ENCODE measurements around the gene PACS2. TPM values are rescaled to one million over a fixed set of nuclear protein-coding genes. Genes with fewer than 3 reads are reported as not detected.

PACS2 gene
- total and polyA plus RNA-seq, 2 donors (not counting 3 experiments of a cell fraction or from before 2014, with no cell fraction given) = 52.7 to 86.3 TPM

DNA sequence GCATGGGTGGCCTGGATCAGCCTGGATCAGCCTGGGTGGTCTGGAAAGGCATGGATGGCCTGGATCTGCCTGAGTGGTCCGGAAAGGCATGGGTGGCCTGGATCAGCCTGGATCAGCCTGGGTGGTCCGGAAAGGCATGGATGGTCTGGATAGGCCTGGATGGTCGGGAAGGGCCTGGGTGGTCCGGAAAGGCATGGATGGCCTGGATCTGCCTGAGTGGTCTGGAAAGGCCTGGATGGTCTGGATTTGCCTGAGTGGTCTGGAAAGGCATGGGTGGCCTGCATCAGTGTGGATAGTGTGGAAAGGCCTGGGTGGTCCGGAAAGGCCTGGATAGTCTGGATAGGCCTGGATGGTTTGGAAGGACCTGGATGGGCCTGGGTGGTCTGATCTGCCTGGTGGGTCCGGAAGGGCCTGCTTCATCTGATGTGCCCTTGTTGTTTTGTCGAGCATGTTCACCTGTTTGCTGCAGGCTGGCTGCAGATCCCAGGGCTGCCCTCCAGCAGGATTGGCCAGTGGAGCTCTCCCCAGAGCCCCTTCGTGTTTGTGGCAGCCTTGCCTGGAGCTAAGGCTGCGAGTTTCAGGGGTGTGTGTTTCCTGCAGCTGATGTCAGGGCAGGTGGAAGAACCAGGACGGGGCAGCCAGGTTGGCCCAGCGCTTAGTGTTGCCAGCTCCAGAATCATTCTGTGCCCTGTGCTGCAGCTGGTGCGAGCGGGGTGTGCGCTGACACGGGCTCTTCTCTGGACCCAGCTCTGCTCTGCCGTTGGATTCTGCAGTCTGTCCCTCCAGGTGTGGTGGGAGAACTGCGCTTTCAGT, 64.5 kb downstream of the PACS2 start:
- no peak for FAIRE-seq
- no peaks in the 10 kb centered on the region for H4K20me1 ChIP-seq (replicated peaks; ENCODE audit: control insufficient read depth, extremely low read depth, insufficient read depth, low read length)
- DNase-seq (ENCODE audit: low read depth, low spot score) = no peak
- no peaks in the 10 kb centered on the region for H3K9me3 ChIP-seq (replicated peaks; ENCODE audit: control insufficient read depth, insufficient read depth, low read length)
- no peaks in the 10 kb centered on the region for H3K9me1 ChIP-seq (replicated peaks; ENCODE audit: control insufficient read depth, extremely low read depth, insufficient read depth, low read length)
- BruUV-seq (replicated peaks) = no TSS peak
- H3K36me3 ChIP-seq (ENCODE audit: control insufficient read depth in 2 of 2, extremely low read depth in 1 of 2, insufficient read depth in 2 of 2, low read length in 2 of 2) = peaks cover 0 to 6% of the 10 kb centered on the region in 2 experiments
- H3K4me2 ChIP-seq (ENCODE audit: insufficient read depth, low read length) = no peak overlapping the region
- ChIA-PET POLR2A (no interaction called here), CTCF (interaction anchor here (0.8 to 1.1 kb wide), 2 partner anchors 8 to 111 kb away, joined by 3 to 6 read pairs; no protein-coding TSS in a partner anchor)
- dilution Hi-C loops (cut with MboI; ENCODE audit: extremely low pct_ligation_motif_present, low sequenced_read_pairs) (no loop called here), intact Hi-C loops (cut with micrococcal nuclease) (no loop called here)
- no peaks in the 10 kb centered on the region for H3K27me3 ChIP-seq (ENCODE audit: control insufficient read depth in 2 of 2, insufficient read depth in 2 of 2, low read length in 2 of 2)
- H3K4me3 ChIP-seq (replicated peaks in 1 of 3; ENCODE audit: insufficient read depth in 1 of 3, low read depth in 1 of 3, low read length in 3 of 3) = no peak overlapping the region
- no peaks in the 10 kb centered on the region for H3K79me2 ChIP-seq (ENCODE audit: control insufficient read depth, insufficient read depth, low read length)
- no peak overlapping the region for H3K27ac ChIP-seq (ENCODE audit: insufficient read depth, low read depth, low read length)
- H3K9ac ChIP-seq (replicated peaks; ENCODE audit: extremely low read depth, insufficient read depth, low read length) = no peak overlapping the region
- TF ChIP-seq GATA2 (IDR thresholded peaks at IDR 0.05; ENCODE audit: insufficient read depth, insufficient read length, low read depth, low read length) (no peak), JUN (IDR thresholded peaks at IDR 0.05; ENCODE audit: borderline replicate concordance, insufficient read depth, insufficient read length, low read depth) (no peak), POLR2AphosphoS5 (IDR thresholded peaks at IDR 0.05; ENCODE audit: insufficient read depth, low read depth, low read length) (no peak), MYC (IDR thresholded peaks at IDR 0.05; ENCODE audit: low read depth, low read length) (no peak), MAX (IDR thresholded peaks at IDR 0.05; ENCODE audit: insufficient read depth, insufficient read length) (no peak), FOS (IDR thresholded peaks at IDR 0.05; ENCODE audit: borderline replicate concordance, insufficient read depth, low read length) (no peak), POLR2A (IDR thresholded peaks at IDR 0.05; ENCODE audit: low read depth, low read length) (no peak), EZH2 (IDR thresholded peaks at IDR 0.05; ENCODE audit: borderline replicate concordance, low read depth, low read length, severe bottlenecking) (no peak)
- TF ChIP-seq, protein P1, sequence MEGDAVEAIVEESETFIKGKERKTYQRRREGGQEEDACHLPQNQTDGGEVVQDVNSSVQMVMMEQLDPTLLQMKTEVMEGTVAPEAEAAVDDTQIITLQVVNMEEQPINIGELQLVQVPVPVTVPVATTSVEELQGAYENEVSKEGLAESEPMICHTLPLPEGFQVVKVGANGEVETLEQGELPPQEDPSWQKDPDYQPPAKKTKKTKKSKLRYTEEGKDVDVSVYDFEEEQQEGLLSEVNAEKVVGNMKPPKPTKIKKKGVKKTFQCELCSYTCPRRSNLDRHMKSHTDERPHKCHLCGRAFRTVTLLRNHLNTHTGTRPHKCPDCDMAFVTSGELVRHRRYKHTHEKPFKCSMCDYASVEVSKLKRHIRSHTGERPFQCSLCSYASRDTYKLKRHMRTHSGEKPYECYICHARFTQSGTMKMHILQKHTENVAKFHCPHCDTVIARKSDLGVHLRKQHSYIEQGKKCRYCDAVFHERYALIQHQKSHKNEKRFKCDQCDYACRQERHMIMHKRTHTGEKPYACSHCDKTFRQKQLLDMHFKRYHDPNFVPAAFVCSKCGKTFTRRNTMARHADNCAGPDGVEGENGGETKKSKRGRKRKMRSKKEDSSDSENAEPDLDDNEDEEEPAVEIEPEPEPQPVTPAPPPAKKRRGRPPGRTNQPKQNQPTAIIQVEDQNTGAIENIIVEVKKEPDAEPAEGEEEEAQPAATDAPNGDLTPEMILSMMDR (IDR thresholded peaks at IDR 0.05; ENCODE audit: extremely low read depth in 1 of 2, insufficient read depth in 1 of 2, low read depth in 1 of 2, low read length in 2 of 2) = no peak
- peaks cover 10% of the 10 kb centered on the region for H3K4me1 ChIP-seq (ENCODE audit: control insufficient read depth, extremely low read depth, insufficient read depth, low read length)
- H2AFZ ChIP-seq (ENCODE audit: low read depth, low read length) = no peak overlapping the region
